Osteoblast (primary cell): ENCODE data around the gene EMID1. TPM values are rescaled to one million over a fixed set of nuclear protein-coding genes. Genes with fewer than 3 reads are reported as not detected.
A peak's percentile ranks its signal among the peaks of the same experiment; 100 is the strongest.

ENCODE experiments used
- DNase-seq: peaks from one replicate; pipeline ENCODE4 v3.0.0; 2011; ENCODE audit warnings: low spot score, mixed read lengths; ENCODE audit not compliant: insufficient read length; ENCODE audit errors: missing footprints
- H2AFZ ChIP-seq: 2 replicates; pipeline ENCODE4 v1.6.0; 2011; ENCODE audit warnings: mild to moderate bottlenecking, low read length
- H3K27ac ChIP-seq: 2 replicates; pipeline ENCODE4 v1.5.1; 2011; ENCODE audit warnings: mild to moderate bottlenecking, low read depth, low read length, moderate library complexity
- H3K27me3 ChIP-seq: 2 replicates; pipeline ENCODE4 v1.6.0; 2012; ENCODE audit warnings: mild to moderate bottlenecking, control low read depth, inconsistent platforms, low read length, moderate library complexity; ENCODE audit not compliant: insufficient read depth
- H3K36me3 ChIP-seq: 2 replicates; pipeline ENCODE4 v1.5.1; 2011; ENCODE audit warnings: mild to moderate bottlenecking, low read length, control low read depth, moderate library complexity; ENCODE audit not compliant: insufficient read depth
- H3K4me1 ChIP-seq: 2 replicates; pipeline ENCODE4 v1.5.1; 2011; ENCODE audit warnings: mild to moderate bottlenecking, low read length, control low read depth, moderate library complexity; ENCODE audit not compliant: insufficient read depth
- H3K4me2 ChIP-seq: 2 replicates; pipeline ENCODE4 v1.6.0; 2011; ENCODE audit warnings: mild to moderate bottlenecking, low read length; ENCODE audit not compliant: insufficient read depth
- H3K4me3 ChIP-seq: fragments of 200-600 bp; sonication (generic); 3 replicates; pipeline ENCODE4 v1.5.1; 2012; ENCODE audit warnings: mild to moderate bottlenecking, low read length, inconsistent platforms; ENCODE audit not compliant: insufficient read depth
- H3K79me2 ChIP-seq: 2 replicates; pipeline ENCODE4 v1.6.0; 2012; ENCODE audit warnings: mild to moderate bottlenecking, low read length, control low read depth, inconsistent platforms; ENCODE audit not compliant: insufficient read depth
- H3K9me3 ChIP-seq: 2 replicates; pipeline ENCODE4 v1.5.1; 2011; ENCODE audit warnings: low read depth, low read length, control low read depth
- H4K20me1 ChIP-seq: 2 replicates; pipeline ENCODE4 v1.6.0; 2012; ENCODE audit warnings: mild to moderate bottlenecking, low read length, control low read depth; ENCODE audit not compliant: insufficient read depth
- total RNA-seq: library from RNA; depleted of rRNA; stranded (reverse); fragments of >200 nt; gene quantifications from 2 replicates; pipeline ENCODE4 v1.2.3, GENCODE V29; 2012
- TF ChIP-seq, protein P1 (sequence below): IDR thresholded peaks from 2 replicates; pipeline ENCODE4 v1.5.1; 2011; ENCODE audit warnings: mild to moderate bottlenecking, low read depth, low read length, moderate library complexity; ENCODE audit errors: extremely low read depth

The EMID1 gene
- total RNA-seq, 1 donor: under 0.01 TPM

DNA sequence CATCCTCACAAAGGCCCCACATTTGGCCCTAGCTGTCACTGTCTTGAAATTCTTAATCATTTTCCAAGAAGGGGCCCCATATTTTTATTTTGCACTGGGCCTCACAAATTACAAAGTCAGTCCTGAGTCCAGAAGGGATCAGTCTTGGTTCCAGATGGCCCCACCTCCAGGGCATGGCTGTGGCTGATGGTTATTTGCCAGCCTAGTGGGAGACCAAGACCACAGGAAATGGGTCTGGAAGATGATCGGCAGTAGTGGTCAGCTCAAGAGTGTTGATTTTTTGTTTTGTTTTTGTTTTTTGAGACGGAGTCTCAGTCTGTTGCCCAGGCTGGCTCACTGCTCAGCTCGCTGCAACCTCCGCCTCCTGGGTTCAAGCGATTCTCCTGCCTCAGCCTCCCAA, 47.1 kb upstream of the EMID1 start:
- no peak overlapping the region for H3K4me3 ChIP-seq
- DNase-seq: no peak

DNA sequence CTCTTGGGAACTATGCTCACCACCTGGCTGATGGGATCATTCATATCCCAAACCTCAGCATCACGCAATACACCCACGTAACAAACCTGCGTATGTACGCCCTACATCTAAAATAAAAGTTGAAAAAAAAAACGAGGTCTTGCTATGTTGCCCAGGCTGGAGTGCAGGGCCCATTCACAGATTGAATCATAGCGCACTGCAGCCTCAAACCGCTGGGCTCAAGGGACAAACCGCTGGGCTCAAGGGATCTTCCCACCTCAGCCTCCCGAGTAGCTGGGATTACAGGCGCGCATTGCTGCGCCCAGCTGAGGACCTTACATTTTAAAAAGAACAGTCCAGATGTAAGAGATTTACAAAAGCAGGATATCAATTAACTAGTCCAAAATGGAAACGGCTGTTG, 41.9 kb upstream of the EMID1 start:
- Histone ChIP-seq H3K79me2 (no peaks in the 10 kb centered on the region), H3K27ac (no peak overlapping the region), H4K20me1 (no peaks in the 10 kb centered on the region), H3K36me3 (no peaks in the 10 kb centered on the region), H3K27me3 (no peaks in the 10 kb centered on the region), H3K9me3 (no peaks in the 10 kb centered on the region), H3K4me2 (no peak overlapping the region), H3K4me3 (no peak overlapping the region), H3K4me1 (no peaks in the 10 kb centered on the region), H2AFZ (no peak overlapping the region)
- no peak for DNase-seq
- TF ChIP-seq, protein P1, sequence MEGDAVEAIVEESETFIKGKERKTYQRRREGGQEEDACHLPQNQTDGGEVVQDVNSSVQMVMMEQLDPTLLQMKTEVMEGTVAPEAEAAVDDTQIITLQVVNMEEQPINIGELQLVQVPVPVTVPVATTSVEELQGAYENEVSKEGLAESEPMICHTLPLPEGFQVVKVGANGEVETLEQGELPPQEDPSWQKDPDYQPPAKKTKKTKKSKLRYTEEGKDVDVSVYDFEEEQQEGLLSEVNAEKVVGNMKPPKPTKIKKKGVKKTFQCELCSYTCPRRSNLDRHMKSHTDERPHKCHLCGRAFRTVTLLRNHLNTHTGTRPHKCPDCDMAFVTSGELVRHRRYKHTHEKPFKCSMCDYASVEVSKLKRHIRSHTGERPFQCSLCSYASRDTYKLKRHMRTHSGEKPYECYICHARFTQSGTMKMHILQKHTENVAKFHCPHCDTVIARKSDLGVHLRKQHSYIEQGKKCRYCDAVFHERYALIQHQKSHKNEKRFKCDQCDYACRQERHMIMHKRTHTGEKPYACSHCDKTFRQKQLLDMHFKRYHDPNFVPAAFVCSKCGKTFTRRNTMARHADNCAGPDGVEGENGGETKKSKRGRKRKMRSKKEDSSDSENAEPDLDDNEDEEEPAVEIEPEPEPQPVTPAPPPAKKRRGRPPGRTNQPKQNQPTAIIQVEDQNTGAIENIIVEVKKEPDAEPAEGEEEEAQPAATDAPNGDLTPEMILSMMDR: no peak

More for the DNA sequence above, 47.1 kb upstream of the EMID1 start:
- no peak overlapping the region for H2AFZ ChIP-seq
- H3K36me3 ChIP-seq: no peaks in the 10 kb centered on the region
- no peaks in the 10 kb centered on the region for H3K79me2 ChIP-seq
- H3K27ac ChIP-seq: no peak overlapping the region
- TF ChIP-seq, protein P1: no peak
- H3K27me3 ChIP-seq: no peaks in the 10 kb centered on the region
- H3K4me2 ChIP-seq: no peak overlapping the region
- H4K20me1 ChIP-seq: no peaks in the 10 kb centered on the region
- no peaks in the 10 kb centered on the region for H3K4me1 ChIP-seq
- no peaks in the 10 kb centered on the region for H3K9me3 ChIP-seq

DNA sequence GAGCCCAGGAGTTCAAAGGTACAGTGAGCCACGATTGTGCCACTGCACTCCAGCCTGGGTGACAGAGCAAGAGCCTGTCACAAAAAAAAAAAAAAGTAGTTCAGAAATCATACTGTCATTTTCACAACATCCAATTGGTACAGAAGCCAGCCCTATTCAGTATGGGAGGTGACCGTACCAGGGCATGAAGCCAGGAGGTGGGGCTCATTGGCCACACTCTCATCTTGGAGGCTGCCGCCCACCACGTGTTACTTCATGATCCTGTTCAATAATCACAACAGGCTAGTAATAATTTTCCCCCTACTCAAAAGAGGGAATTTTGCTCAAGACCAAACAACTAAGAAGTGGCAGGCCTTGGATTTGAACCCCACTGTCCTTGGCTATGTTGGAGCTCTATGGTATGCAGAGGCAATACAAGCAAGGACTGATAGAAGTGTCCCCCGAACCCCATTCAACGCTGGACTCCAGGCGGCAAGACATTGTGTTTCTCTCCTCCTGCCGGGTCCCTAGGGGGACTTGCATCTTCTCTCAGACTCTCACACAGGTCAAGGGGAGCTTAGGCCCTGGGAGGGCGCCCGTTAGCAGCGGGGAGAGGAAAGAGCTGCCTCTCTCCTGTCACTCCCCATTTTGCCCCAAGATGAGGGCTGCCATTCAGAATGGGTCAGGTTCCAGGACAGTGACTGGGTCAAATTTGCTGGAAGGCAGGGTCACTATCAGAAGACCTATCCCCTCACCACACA, 40.2 kb upstream of the EMID1 start:
- Histone ChIP-seq H3K9me3 (no peaks in the 10 kb centered on the region), H2AFZ (no peak overlapping the region), H4K20me1 (no peaks in the 10 kb centered on the region), H3K27ac (no peak overlapping the region), H3K79me2 (no peaks in the 10 kb centered on the region), H3K4me2 (no peak overlapping the region), H3K36me3 (no peaks in the 10 kb centered on the region), H3K4me3 (no peak overlapping the region), H3K27me3 (no peaks in the 10 kb centered on the region), H3K4me1 (no peaks in the 10 kb centered on the region)
- TF ChIP-seq, protein P1: no peak
- DNase-seq: peak; percentile 73

GRCh38 chr22:29166180-29166579, 39.5 kb upstream of the EMID1 start:
- no peaks in the 10 kb centered on the region for H3K79me2 ChIP-seq
- no peak overlapping the region for H3K4me3 ChIP-seq
- H3K27me3 ChIP-seq: no peaks in the 10 kb centered on the region
- TF ChIP-seq, protein P1: no peak
- no peak overlapping the region for H3K4me2 ChIP-seq
- H3K27ac ChIP-seq: no peak overlapping the region
- H2AFZ ChIP-seq: no peak overlapping the region
- no peaks in the 10 kb centered on the region for H3K4me1 ChIP-seq
- no peaks in the 10 kb centered on the region for H3K36me3 ChIP-seq
- no peak for DNase-seq
- H3K9me3 ChIP-seq: no peaks in the 10 kb centered on the region
- no peaks in the 10 kb centered on the region for H4K20me1 ChIP-seq
